HG02610 (cell line): Measurements from ENCODE around the gene SVEP1.
"Not testable (repeated sequence)": the region's sequence is repeated elsewhere in the genome, so short reads cannot be mapped to it uniquely, and the experiment has no call there.

Experiments
- ATAC-seq: cut with Tn5 transposase; IDR thresholded peaks from one replicate; pipeline ENCODE4 v1.9.1; 2021; ENCODE audit warnings: mild to moderate bottlenecking, moderate library complexity; ENCODE audit not compliant: unreplicated experiment

SVEP1 gene

DNA sequence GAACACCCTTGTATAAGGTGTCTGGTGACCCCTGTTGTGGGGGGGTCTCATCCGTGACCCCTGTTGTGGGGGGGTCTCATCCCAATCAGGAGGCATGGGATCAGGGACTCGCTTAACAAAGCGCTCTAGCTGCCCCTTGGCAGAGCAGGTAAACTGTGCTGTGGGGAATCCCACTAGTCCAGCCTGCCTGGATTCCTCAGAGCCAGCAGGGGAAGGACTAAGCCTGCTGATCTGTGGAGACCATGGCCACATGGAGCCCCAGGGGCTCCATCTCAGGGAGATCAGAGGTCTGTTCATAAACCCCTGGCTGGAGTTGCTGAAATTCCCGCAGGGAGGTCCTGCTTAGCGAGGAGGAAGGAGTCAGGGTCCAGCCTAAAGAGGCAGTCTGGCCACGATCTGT is 196.1 kb downstream of the SVEP1 start:
- no peak for ATAC-seq

DNA sequence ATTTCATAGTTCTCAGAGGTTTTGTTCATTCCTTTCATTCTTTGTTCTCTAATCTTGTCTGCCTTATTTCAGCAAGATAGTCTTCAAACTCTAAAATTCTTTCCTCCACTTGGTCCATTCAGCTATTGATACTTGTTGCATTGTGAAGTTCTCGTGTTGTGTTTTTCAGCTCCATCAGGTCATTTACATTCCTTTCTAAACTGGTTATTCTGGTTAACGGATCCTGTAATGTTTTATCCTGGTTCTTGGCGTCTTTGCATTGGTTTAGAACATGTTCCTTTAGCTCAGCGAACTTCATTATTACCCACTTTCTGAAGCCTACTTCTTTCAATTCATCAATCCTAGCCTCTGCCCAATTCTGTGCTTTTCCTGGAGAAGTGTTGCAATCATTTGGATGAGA is 196.8 kb downstream of the SVEP1 start:
- no peak for ATAC-seq

DNA sequence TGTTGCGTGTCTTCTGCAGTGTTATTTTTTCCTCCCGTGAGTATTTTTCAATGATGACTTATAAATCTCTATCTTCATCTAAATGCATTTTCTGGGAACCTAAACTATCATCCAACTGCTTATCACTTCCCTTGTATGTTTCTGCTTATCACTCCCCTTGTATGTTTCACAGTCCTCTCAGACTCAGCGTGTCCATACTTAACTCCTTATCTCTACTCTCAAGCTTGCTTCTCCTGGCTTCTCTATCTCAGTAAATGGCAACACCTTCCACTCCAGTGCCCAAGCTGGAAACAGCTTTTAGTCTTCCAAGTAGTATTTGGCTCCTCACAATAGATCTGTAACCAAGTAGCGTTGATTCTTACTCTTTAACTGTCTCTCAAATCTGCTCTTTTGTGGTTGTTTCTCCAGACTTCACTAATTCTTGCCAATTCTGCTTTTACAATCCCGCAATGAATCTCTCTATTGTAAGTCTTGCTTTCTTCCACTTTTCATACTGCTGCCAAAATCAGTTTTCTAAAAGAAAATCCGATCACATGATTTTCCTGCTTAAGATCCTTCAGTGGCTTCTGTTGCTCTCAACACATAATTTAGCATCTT is 208.0 kb downstream of the SVEP1 start:
- ATAC-seq = no peak

DNA sequence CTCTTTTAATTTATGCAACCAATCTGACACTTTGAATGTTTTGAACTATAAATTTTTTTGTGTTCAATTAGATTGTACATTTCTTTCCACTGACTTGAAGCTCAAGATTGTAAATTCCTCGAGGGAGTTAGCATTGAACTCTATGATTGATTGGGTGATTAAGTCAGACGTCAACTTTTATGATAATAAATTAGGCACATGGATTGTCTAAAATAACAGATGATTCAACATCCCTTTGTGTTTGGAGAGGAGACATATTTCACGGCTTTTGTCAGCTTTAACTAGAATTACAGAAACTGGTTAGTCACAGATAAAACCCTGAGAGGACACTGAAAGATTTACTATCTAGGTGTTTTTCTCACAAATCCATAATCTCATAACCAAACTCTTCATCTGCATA is 209.2 kb downstream of the SVEP1 start:
- ATAC-seq = no peak

DNA sequence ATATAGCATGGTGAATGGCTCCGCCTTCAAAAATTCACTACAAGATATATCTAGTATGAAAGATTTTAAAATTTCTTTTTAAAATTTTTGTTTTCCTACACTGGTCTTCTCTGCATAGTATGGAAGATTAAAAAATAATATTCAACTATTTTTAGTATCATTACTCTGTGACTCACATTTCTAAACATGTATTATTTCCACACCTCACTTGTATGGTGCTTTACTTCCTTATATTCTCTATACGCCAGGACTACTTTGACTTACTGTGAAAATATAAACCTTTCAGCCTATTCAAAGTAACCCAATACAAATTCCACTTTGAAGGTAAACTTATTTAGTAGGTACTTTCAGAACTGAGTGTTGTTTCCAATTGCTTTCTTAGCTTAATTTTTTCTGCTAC is 215.1 kb downstream of the SVEP1 start:
- no peak for ATAC-seq

DNA sequence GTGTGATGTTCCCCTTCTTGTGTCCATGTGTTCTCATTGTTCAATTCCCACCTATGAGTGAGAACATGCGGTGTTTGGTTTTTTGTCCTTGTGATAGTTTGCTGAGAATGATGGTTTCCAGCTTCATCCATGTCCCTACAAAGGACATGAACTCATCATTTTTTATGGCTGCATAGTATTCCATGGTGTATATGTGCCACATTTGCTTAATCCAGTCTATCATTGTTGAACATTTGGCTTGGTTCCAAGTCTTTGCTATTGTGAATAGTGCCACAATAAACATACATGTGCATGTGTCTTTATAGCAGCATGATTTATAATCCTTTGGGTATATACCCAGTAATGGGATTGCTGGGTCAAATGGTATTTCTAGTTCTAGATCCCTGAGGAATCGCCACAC is 220.5 kb downstream of the SVEP1 start:
- ATAC-seq = not testable (repeated sequence)

DNA sequence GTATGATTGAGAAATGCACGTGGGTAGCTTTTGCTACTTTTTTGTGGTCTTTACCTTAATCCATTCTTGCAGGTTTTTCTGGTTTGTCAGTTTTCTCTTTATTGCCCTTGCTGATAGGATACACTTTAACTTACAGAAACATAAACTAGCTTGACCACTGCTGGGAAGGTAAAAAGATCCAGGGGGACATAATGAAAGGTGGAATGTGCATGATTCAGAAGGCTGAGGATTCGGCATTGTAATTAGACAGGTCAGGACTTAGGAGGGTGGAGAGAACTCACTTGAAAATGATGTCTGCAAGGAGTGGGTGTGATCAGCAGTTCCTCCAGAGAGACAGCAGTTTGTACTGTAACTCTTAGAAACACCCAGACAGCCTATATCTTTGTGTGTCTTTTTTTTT is 222.0 kb downstream of the SVEP1 start:
- ATAC-seq = no peak

DNA sequence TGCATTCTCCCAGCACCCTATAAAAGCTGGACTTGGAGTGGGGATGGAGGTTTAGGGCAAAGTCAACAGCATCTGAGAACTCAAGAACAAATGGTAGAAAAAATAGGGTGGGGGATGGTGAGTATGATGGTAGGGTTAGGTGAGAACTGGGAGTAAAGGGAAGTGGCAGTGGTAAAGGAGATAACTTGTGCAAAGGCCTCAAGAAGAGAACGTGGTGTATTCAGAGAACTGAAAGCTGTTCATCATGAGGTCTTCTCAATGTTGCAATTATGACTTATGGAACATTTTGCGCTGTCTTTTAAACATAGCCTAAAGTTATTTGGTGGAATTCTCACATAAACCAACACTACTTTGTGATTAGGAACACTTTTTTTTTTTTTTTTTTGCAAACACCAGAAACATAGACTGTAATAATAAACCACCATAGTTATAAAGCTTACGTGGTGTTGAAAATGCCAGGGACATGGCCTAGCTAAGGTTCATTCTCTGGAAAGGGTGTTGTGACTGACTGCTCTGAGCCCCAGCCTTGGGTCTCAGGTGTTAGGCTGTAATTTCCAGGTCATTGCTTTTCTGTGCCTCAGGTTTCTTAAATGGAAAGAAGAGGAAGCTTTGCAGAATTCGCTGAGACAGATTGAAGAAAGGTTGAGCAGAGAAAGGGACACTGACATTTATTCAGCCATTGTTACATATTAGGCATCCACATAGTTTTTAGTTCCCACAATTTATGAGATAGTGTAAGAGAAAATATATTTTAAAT is 222.7 kb downstream of the SVEP1 start:
- ATAC-seq = no peak

DNA sequence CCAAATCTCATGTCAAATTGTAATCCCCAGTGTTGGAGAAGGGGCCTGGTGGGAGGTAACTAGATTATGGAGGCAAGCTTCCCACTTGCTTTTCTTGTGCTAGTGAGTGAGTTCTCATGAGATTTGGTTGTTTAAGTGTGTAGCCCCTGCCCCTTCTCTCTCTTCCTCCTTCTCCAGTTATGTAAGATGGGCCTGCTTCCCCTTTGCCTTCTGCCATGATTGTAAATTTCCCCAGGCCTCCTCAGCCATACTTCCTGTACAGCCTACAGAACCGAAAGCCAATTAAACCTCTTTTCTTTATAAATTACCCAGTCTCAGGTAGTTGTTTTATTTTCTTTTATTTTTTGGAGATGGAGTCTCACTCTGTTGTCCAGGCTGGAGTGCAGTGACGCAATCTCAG is 223.6 kb downstream of the SVEP1 start:
- ATAC-seq = no peak

DNA sequence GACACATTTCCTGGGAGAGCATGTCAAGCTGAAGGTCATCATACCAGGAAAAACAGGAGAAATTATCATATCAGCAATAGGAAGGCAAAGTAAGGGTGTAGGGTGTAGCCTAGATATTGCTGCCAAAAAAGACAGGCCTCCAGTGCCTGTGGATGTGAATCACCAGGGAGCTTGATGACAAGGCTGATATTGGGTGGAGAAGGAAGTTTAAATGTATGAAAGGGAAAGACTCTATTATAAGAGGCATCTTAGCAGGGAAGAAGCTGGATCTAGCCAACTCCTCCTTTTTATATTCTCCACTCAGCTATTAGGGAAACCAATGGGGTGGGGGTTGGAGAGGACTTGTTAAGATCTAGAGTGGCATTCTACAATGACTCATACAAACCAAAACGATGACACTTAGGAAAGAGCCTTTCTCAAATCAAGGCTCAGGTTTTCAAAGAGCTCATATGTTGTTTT is 228.5 kb downstream of the SVEP1 start:
- no peak for ATAC-seq

DNA sequence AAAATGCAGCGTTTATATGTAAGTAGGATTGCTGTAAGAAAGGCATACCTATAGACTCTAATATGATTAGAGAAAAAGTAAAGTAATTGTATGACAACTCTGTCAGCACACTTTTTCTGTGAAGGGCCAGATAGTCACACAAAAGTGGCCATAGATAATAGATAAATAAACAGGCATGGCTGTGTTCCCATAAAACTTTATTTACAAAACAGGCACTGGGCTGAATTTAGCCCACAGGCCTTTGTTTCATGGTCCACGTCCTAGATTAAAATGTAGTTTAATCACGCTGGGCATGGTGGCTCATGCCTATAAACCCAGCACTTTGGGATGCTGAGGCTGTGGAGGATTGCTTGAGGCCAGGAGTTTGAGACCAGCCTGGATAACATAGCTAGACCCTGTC is 233.2 kb downstream of the SVEP1 start:
- no peak for ATAC-seq

DNA sequence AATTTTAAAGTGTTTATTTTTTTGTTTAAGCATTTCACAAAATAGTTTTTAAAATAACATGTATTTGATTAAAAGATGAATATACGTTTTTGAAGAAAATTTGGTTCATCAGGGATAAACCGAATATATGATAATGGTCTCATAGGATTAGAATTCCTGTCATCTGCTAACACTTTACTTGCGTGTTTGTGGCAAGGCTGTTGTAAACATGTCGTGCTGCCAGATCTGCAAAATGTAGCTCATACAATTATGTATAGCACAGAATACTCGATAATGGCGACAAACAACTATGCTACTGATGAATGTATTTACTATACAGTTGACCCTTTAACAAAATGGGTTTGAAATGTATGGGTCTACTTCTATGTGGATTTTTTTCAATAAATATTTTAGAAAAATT is 234.7 kb downstream of the SVEP1 start:
- ATAC-seq = no peak

DNA sequence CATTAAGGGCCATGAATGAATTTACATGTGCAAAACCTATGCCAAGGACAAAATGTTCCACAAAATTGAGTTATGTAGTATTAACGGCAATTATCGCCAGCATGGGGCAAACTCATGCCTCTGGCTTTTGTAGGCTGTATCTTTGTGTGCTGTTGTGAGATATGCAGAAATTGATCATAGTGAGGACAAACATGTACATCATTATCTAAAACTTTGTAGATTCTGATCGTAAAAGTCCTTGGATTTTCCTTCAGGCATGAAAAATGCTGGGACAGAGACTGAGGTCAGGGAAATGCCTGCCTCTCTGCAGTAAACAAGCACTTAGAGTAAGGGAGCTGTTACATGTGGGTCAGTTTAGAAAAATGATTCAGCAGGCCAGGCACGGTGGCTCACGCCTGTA is 236.0 kb downstream of the SVEP1 start:
- no peak for ATAC-seq

DNA sequence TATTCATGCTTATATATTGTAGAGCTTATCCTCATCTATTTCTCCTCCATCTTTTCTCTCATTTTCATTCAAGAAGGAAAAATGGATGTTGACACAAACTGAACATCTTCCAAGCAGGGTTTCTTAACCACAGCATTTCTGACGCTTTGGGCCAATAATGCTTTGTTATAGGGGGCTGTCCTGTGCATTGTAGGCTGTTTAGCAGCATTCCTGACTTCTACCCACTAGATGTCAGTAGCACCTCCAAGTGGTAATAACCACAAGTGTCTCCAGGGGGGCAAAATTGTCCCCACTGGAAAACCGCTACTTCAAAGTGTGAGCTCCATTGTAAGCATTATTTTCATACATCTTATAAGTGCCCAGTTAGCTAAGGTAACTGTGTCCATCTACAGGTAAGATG is 239.2 kb downstream of the SVEP1 start:
- ATAC-seq = no peak

DNA sequence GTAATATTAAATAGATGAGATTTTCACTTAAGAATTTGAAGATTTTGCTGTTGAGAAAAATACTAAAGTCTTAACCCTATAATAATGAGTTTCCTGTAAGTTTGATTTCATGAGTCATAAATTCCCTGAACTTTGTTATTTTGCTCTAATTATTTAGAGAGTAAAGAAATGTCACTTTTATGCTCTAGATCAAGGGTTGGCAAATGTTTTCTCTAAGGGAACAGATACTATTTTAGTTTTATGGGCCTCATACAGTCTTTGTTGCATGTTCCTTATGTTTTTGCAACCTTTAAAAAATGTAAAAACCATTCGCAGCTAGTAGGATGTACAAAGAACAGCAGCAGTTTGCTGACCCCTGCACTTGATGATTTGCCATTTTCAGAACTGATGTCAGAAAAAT is 241.4 kb downstream of the SVEP1 start:
- ATAC-seq = no peak

DNA sequence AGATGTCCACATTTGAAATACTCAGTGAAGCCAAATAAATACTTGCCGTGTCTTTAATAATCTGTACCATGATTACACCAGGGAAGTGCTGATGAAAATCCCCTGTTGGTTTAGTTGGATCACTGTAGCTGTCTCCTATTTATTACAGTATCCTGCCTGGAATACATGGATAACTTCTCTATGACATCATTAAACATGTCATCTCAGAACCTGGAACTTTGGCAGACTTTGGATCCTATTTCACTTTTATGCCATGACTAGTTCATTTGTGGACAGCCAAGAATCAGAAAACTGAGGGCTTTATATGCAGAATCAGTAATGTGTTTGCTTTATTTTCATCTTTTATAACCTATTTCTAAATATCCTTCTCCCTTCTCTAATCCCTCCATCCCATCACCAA is 241.8 kb downstream of the SVEP1 start, which contains the start of gene TXNDC8:
TSS of gene TXNDC8 (minus strand) at position 137 of the 400 bp plus-strand sequence.
- no peak for ATAC-seq

DNA sequence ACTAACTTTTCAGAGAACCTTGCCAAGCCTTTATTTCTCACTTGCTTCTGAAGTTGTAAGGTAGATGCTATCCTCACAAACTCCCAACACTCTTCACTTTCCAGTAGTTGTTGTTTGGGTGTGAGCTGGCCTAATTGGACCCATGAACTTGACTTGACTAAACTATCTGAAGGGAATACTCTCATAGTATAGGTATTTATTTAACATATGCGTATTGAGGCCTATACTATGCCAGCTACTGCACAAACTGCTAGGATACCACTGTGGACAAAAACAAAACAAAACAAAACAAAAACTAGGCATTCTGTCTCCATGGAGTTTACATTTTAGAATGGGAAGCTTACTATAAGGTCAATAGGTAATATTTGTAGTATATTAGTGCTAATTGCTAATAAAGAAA is 243.2 kb downstream of the SVEP1 start:
- ATAC-seq = no peak

DNA sequence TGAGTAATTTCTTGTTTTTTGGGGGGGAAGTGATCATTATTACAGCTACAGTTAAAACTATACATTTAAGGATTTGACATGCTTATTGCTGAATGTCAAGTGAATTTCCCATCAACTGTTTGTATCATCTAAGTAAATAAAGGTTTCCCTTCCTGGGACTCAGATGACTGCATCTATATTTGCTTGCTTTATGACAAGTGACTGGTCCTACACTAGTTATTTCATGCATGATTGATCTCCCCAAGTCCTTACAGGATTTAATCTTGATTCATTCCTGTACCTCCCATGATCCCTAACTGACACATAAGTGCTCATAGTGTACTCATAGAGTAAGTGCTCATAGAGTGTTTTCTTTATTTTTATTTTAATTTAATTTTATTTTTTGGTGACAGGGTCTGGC is 244.7 kb downstream of the SVEP1 start:
- no peak for ATAC-seq

DNA sequence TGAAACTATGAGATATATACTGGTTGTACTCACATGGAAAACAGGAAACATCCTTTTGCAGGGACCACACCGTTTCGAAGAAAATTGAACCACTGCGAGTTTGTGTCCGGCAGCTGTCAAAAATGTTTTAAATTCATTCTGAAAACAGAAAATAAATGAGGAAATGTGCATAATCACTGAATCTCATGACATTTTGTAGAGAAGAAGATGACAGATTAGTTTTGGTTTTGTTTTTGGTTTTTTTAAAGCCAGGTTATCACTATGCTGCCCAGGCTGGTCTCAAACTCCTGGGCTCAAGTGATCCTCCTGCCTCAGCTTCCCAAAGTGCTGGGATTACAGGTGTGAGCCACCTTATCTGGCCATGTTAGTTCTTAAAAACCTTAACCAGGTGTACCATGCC is 245.4 kb downstream of the SVEP1 start:
- ATAC-seq = peak; percentile 61

DNA sequence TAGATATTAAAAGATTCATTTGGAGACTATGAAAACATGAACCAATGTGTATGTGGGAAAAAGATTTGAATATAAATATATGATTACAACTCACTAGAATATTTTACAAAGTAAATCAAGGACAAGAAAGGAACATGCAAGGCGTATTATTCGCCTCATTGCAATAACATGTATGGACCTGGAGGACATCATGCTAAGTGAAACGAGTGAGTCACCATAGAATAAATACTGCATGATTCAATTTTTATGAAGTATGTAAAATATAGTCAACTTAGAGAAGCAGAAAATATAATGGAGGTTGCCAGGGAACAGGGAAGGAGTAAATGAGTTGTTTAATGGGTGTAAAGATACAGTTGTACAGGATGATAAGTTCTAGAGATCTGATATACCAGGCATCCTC is 246.8 kb downstream of the SVEP1 start:
- ATAC-seq = no peak

DNA sequence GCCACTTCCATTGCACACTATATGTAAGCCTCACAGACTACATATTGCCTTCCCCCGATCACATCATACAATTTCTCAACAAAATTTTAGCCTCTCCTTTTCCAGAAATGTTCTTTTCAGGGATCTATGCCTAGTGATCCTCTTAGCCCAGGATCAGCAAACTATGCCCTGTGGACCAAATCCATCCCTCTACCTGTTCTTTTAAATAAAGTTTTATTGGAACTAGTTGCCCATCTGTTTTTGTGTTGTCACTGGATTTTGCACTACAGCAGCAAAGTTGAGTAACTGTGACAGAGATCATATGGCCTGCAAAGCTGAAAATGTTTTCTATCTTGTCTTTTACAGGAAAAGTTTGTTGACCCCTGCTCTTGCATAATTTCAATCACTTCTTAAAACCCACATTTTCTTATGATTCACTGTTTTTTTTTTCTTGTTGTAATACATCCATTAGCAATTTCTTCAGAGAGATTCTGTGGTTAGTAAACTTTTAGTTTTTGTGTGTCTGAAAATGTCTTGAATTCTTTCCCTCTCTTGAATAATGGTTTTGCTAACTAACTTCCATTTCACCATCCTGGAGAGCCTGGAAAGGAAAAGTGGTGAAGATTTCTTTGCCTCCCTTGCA is 248.9 kb downstream of the SVEP1 start:
- no peak for ATAC-seq

DNA sequence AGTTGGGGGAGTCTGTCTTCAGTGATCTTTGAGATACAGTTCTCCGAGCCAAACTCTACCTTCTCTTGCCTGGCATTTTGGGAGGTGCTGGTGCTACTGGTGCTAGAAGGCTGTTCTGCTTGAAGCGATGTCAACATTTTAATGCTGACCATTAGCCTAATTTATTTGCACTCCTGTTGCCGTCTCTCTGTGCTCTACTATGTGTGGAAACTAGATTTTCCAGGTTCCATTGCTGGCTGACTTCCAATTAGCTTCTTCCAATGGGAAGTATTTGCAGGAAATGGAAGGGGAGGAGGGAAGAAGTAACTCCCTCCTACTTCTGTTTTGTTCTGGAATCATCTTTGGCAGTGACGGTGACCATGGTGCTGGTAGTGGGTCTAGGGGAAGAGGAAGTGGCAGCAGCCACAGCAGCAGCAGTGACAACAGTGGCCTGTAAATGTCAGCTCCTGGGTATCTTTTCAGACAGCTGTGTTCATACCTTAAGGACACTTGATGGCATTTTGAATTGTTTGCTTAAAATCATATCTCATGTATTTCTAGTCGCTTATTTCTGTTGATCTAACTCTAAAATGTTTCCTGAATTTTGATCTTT is 249.8 kb downstream of the SVEP1 start:
- ATAC-seq = no peak
